HepG2 (cell line): ENCODE data around the gene APC2. TPM values are rescaled to one million over a fixed set of nuclear protein-coding genes. Genes with fewer than 3 reads are reported as not detected.

Source experiments
- ARNT ChIP-seq: fragments of 450-650 bp; IDR thresholded peaks from 2 replicates; pipeline ENCODE4 v1.6.1; 2017
- DRAP1 ChIP-seq: IDR thresholded peaks from 2 replicates; pipeline ENCODE4 v1.6.1; 2016; ENCODE audit warnings: missing genetic modification reagents, missing compliant biosample characterization
- GMEB1 ChIP-seq: sonication (generic); formaldehyde crosslinking; IDR thresholded peaks from 2 replicates; pipeline ENCODE4 v1.5.1; 2020; ENCODE audit warnings: missing genetic modification reagents, mild to moderate bottlenecking, borderline replicate concordance
- HNF1A ChIP-seq, 2 experiments: sonication (generic) in 1 of 2; formaldehyde crosslinking in 1 of 2; IDR thresholded peaks; 2 replicates each; pipeline versions ENCODE4 v1.4.0 to v1.6.1; 2016 to 2020; ENCODE audit warnings: borderline replicate concordance in 1 of 2, low read depth in 1 of 2, mild to moderate bottlenecking in 1 of 2, missing genetic modification reagents in 1 of 2
- KAT2B ChIP-seq: fragments of 150-350 bp; IDR thresholded peaks from 2 replicates; pipeline ENCODE4 v1.6.1; 2014; ENCODE audit warnings: low read depth, low read length, borderline replicate concordance
- KLF15 ChIP-seq: sonication (generic); formaldehyde crosslinking; IDR thresholded peaks from 2 replicates; pipeline ENCODE4 v1.8.1; 2023; ENCODE audit warnings: borderline replicate concordance, mild to moderate bottlenecking, inconsistent platforms, missing genetic modification reagents, mixed read lengths
- LRRFIP1 ChIP-seq: sonication (generic); formaldehyde crosslinking; conservative IDR thresholded peaks from 2 replicates; pipeline ENCODE4 v1.4.0; 2020; ENCODE audit warnings: missing genetic modification reagents
- NFE2 ChIP-seq: sonication (generic); formaldehyde crosslinking; IDR thresholded peaks from 2 replicates; pipeline ENCODE4 v1.4.0; 2020; ENCODE audit warnings: missing genetic modification reagents
- ONECUT2 ChIP-seq: sonication (generic); formaldehyde crosslinking; IDR thresholded peaks from 2 replicates; pipeline ENCODE4 v1.4.0; 2020; ENCODE audit warnings: missing genetic modification reagents
- PAF1 ChIP-seq: IDR thresholded peaks from 2 replicates; pipeline ENCODE4 v1.6.1; 2016; ENCODE audit warnings: missing genetic modification reagents, missing compliant biosample characterization
- PHB2 ChIP-seq: fragments of 450-650 bp; IDR thresholded peaks from 2 replicates; pipeline ENCODE4 v1.6.1; 2018; ENCODE audit not compliant: partially characterized antibody
- SP2 ChIP-seq: sonication (generic); formaldehyde crosslinking; IDR thresholded peaks from 2 replicates; pipeline ENCODE4 v1.5.1; 2020; ENCODE audit warnings: mild to moderate bottlenecking, missing genetic modification reagents
- ZBTB34 ChIP-seq: sonication (generic); formaldehyde crosslinking; IDR thresholded peaks from 2 replicates; pipeline ENCODE4 v1.8.0; 2022; ENCODE audit warnings: mild to moderate bottlenecking, missing genetic modification reagents
- ZBTB43 ChIP-seq: sonication (generic); formaldehyde crosslinking; conservative IDR thresholded peaks from 2 replicates; pipeline ENCODE4 v1.4.0; 2020; ENCODE audit warnings: missing genetic modification reagents
- ZNF777 ChIP-seq: sonication (generic); formaldehyde crosslinking; IDR thresholded peaks from 2 replicates; pipeline ENCODE4 v1.4.0; 2020; ENCODE audit warnings: missing genetic modification reagents
- ZNF788 ChIP-seq: sonication (generic); formaldehyde crosslinking; IDR thresholded peaks from 2 replicates; pipeline ENCODE4 v1.5.0; 2020; ENCODE audit warnings: mild to moderate bottlenecking, missing genetic modification reagents, borderline replicate concordance
- polyA plus RNA-seq, 8 experiments: library from polyadenylated mRNA; depleted of rRNA in 3 of 8; stranded (reverse) in 7 of 8; unstranded in 1 of 8; fragments of >200 nt; fragmentation: Illumina TruSeq in 4 of 8; extraction: Trizol in 4 of 8; gene quantifications; 2 replicates each; pipeline versions ENCODE4 v1.2.1 to v1.2.3, GENCODE V29; 2011 to 2016; ENCODE audit warnings: low read depth in 4 of 8, missing spikeins in 1 of 8, mixed read lengths in 1 of 8; ENCODE audit not compliant: insufficient read depth in 1 of 8
- total RNA-seq, 5 experiments: library from RNA; depleted of rRNA; stranded (reverse); fragments of >200 nt; fragmentation: Illumina TruSeq; extraction: Trizol; gene quantifications; 2 replicates each; pipeline ENCODE4 v1.2.3, GENCODE V29; 2016; ENCODE audit warnings: low read depth in 1 of 5

APC2 gene
- total and polyA plus RNA-seq, 2 of the 13 experiments (the other 11 are each of a cell fraction or from before 2014, with no cell fraction given): 0.08 to 0.22 TPM

GRCh38 chr19:1478934-1479707, 29.2 kb downstream of the APC2 start, which contains the start of gene C19orf25 (continued):
- TF ChIP-seq ZBTB34 (CRISPR knock-in tag): no peak
- peak; percentile 62; the same call in 1 of the 2 replicates for TF ChIP-seq ZNF788 (CRISPR knock-in tag)
- TF ChIP-seq KAT2B: no peak
- no peak for TF ChIP-seq ZBTB43 (CRISPR knock-in tag)
- no peak for TF ChIP-seq ONECUT2
- no peak for TF ChIP-seq HNF1A (IDR thresholded peaks at IDR 0.05; ENCODE audit: low read depth)
- no peak for TF ChIP-seq HNF1A (CRISPR knock-in tag; IDR thresholded peaks at IDR 0.05; ENCODE audit: borderline replicate concordance)
- no peak for TF ChIP-seq NFE2
- no peak for TF ChIP-seq PHB2
- no peak for TF ChIP-seq LRRFIP1
- peak; percentile 87 for TF ChIP-seq GMEB1 (CRISPR knock-in tag)
- no peak for TF ChIP-seq PAF1 (CRISPR knock-in tag)
- peak; percentile 65 for TF ChIP-seq ZNF777 (CRISPR knock-in tag)
- no peak for TF ChIP-seq ARNT
- TF ChIP-seq SP2 (CRISPR knock-in tag): peak; percentile 87
- TF ChIP-seq DRAP1 (CRISPR knock-in tag): peak; percentile 25
- no peak for TF ChIP-seq KLF15
